GM18867 (cell line): ENCODE measurements around the gene VPS13A.

Source experiments
- ATAC-seq: cut with Tn5 transposase; IDR thresholded peaks from one replicate; pipeline ENCODE4 v1.9.1; 2021; ENCODE audit warnings: mild to moderate bottlenecking, moderate library complexity; ENCODE audit not compliant: unreplicated experiment

VPS13A gene

GRCh38 chr9:77177143-77177893, at the start of gene VPS13A:
VPS13A (plus strand) TSS chr9:77177534; CDS start chr9:77177705, 171 bp downstream.
- peak; percentile 84 for ATAC-seq

GRCh38 chr9:77128125-77128789, 49.1 kb upstream of the VPS13A start:
- ATAC-seq: no peak

- no peak for ATAC-seq
Measured at GRCh38 chr9:77131399-77131798, 45.9 kb upstream of the VPS13A start.

- no peak for ATAC-seq
Measured at GRCh38 chr9:77133011-77133410, 44.3 kb upstream of the VPS13A start.

- ATAC-seq: no peak
Measured at GRCh38 chr9:77142366-77142765, 35.0 kb upstream of the VPS13A start.

- ATAC-seq: no peak
Measured at GRCh38 chr9:77149879-77150278, 27.5 kb upstream of the VPS13A start.

GRCh38 chr9:77152289-77152688, 25.0 kb upstream of the VPS13A start:
- no peak for ATAC-seq

- no peak for ATAC-seq
Measured at GRCh38 chr9:77156646-77157371, 20.5 kb upstream of the VPS13A start.

GRCh38 chr9:77158772-77159513, 18.4 kb upstream of the VPS13A start:
- no peak for ATAC-seq

- ATAC-seq: no peak
Measured at GRCh38 chr9:77161191-77161590, 16.1 kb upstream of the VPS13A start.

- ATAC-seq: no peak
Measured at GRCh38 chr9:77161966-77162365, 15.4 kb upstream of the VPS13A start.

GRCh38 chr9:77162366-77162765, 15.0 kb upstream of the VPS13A start:
- no peak for ATAC-seq

GRCh38 chr9:77163884-77164283, 13.4 kb upstream of the VPS13A start:
- ATAC-seq: no peak

GRCh38 chr9:77166193-77166592, 11.1 kb upstream of the VPS13A start:
- no peak for ATAC-seq

- ATAC-seq: no peak
Measured at GRCh38 chr9:77170991-77171699, 6.2 kb upstream of the VPS13A start.

- no peak for ATAC-seq
Measured at GRCh38 chr9:77175151-77175550, 2.2 kb upstream of the VPS13A start.

- ATAC-seq: no peak
Measured at GRCh38 chr9:77176106-77176505, 1.2 kb upstream of the VPS13A start.

GRCh38 chr9:77176686-77177142, 620 bp upstream of the VPS13A start:
- ATAC-seq: no peak

- peak; percentile 12 for ATAC-seq
Measured at GRCh38 chr9:77177894-77178794, 810 bp downstream of the VPS13A start.
